H1 (cell line): ENCODE results near the gene NOSIP.

Experiments
- CBX5 ChIP-seq: fragments of 300-800, 300-1000 bp; sonication (generic); IDR thresholded peaks from 2 replicates; pipeline ENCODE4 v1.7.1; 2016; ENCODE audit warnings: antibody characterized with exemption, low read length, low read depth
- EGR1 ChIP-seq: IDR thresholded peaks from 2 replicates; pipeline ENCODE4 v1.6.1; 2011; ENCODE audit warnings: low read depth, low read length, borderline replicate concordance
- EP300 ChIP-seq, 2 experiments: IDR thresholded peaks; 1 replicate in 1 of 2; 2 replicates in 1 of 2; pipeline ENCODE4 v1.6.1; 2011 to 2012; ENCODE audit warnings: low read depth in 2 of 2, low read length in 2 of 2, mild to moderate bottlenecking in 2 of 2, borderline replicate concordance in 1 of 2, inconsistent platforms in 1 of 2, moderate library complexity in 1 of 2
- EZH2 ChIP-seq: fragments of 200-600 bp; sonication (generic); IDR thresholded peaks from 2 replicates; pipeline ENCODE4 v1.7.1; 2012; ENCODE audit warnings: low read depth, mild to moderate bottlenecking, moderate library complexity, low read length, inconsistent platforms; ENCODE audit not compliant: severe bottlenecking
- GTF2F1 ChIP-seq: IDR thresholded peaks from 2 replicates; pipeline ENCODE4 v1.6.1; 2012; ENCODE audit warnings: low read depth, low read length, improper control_type of control experiment, borderline replicate concordance
- HDAC6 ChIP-seq: IDR thresholded peaks from one replicate; pipeline ENCODE4 v1.7.1; 2012; ENCODE audit warnings: low read depth, mild to moderate bottlenecking, inconsistent platforms, low read length, moderate library complexity
- JUN ChIP-seq: IDR thresholded peaks from 2 replicates; pipeline ENCODE4 v1.6.1; 2011; ENCODE audit warnings: low read depth, mild to moderate bottlenecking, improper control_type of control experiment, low read length
- POLR2A ChIP-seq, 2 experiments: IDR thresholded peaks; 1 replicate in 1 of 2; 2 replicates in 1 of 2; pipeline ENCODE4 v1.6.1; 2011; ENCODE audit warnings: low read depth in 2 of 2, low read length in 2 of 2, mild to moderate bottlenecking in 2 of 2; ENCODE audit errors: control extremely low read depth in 1 of 2
- POLR2AphosphoS5 ChIP-seq: IDR thresholded peaks from 2 replicates; pipeline ENCODE4 v1.6.1; 2011; ENCODE audit warnings: low read depth, low read length
- RAD21 ChIP-seq, 2 experiments: IDR thresholded peaks in 1 of 2; conservative IDR thresholded peaks in 1 of 2; 2 replicates each; pipeline ENCODE4 v1.6.1; 2011; ENCODE audit warnings: low read depth in 2 of 2, low read length in 2 of 2, improper control_type of control experiment in 1 of 2, inconsistent platforms in 1 of 2, mild to moderate bottlenecking in 1 of 2, moderate library complexity in 1 of 2
- TF ChIP-seq, protein P1 (sequence below), 3 experiments: IDR thresholded peaks; 1 replicate in 2 of 3; 2 replicates in 1 of 3; pipeline versions ENCODE4 v1.5.1 to v1.6.1; 2011; ENCODE audit warnings: low read length in 3 of 3, mild to moderate bottlenecking in 3 of 3, inconsistent platforms in 2 of 3, low read depth in 1 of 3, moderate library complexity in 1 of 3; ENCODE audit not compliant: insufficient read depth in 1 of 3; ENCODE audit errors: control extremely low read depth in 1 of 3

DNA sequence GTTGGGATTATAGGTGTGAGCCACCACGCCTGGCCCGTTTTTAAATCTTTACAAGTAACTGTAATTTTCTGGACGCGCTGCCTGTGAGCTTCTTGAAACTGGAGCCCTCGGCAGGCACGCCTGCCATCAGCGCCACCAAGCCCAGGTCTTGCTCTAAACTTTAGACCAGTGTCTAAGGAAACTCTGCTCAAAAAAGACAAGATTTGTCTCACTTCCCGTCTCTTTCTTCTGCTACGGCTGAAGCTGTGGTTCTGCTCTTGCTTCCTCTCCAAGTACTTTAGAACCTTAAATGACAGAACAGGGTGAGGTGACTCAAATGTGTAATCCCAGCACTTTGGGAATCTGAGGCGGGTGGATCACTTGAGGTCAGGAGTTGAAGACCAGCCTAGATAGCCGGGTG lies 27.6 kb downstream of the NOSIP start:
- TF ChIP-seq POLR2A (IDR thresholded peaks at IDR 0.05; ENCODE audit: control extremely low read depth in 1 of 2, low read depth in 2 of 2, low read length in 2 of 2) (no peak), RAD21 (IDR thresholded peaks at IDR 0.05 in 1 of 2, conservative IDR thresholded peaks at IDR 0.05 in 1 of 2; ENCODE audit: low read depth in 2 of 2, low read length in 2 of 2) (no peak), EP300 (IDR thresholded peaks at IDR 0.05; ENCODE audit: borderline replicate concordance in 1 of 2, low read depth in 2 of 2, low read length in 2 of 2) (no peak), POLR2AphosphoS5 (no peak), HDAC6 (no peak), JUN (no peak), EGR1 (no peak), EZH2 (no peak), CBX5 (no peak), GTF2F1 (no peak)
- TF ChIP-seq, protein P1, sequence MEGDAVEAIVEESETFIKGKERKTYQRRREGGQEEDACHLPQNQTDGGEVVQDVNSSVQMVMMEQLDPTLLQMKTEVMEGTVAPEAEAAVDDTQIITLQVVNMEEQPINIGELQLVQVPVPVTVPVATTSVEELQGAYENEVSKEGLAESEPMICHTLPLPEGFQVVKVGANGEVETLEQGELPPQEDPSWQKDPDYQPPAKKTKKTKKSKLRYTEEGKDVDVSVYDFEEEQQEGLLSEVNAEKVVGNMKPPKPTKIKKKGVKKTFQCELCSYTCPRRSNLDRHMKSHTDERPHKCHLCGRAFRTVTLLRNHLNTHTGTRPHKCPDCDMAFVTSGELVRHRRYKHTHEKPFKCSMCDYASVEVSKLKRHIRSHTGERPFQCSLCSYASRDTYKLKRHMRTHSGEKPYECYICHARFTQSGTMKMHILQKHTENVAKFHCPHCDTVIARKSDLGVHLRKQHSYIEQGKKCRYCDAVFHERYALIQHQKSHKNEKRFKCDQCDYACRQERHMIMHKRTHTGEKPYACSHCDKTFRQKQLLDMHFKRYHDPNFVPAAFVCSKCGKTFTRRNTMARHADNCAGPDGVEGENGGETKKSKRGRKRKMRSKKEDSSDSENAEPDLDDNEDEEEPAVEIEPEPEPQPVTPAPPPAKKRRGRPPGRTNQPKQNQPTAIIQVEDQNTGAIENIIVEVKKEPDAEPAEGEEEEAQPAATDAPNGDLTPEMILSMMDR (IDR thresholded peaks at IDR 0.05; ENCODE audit: control extremely low read depth in 1 of 3, insufficient read depth in 1 of 3, low read depth in 1 of 3, low read length in 3 of 3), result no peak
